ENCODE measurements around the gene POU2F3.
"Not testable (repeated sequence)": the region's sequence is repeated elsewhere in the genome, so short reads cannot be mapped to it uniquely, and the experiment has no call there.

POU2F3 gene

DNA sequence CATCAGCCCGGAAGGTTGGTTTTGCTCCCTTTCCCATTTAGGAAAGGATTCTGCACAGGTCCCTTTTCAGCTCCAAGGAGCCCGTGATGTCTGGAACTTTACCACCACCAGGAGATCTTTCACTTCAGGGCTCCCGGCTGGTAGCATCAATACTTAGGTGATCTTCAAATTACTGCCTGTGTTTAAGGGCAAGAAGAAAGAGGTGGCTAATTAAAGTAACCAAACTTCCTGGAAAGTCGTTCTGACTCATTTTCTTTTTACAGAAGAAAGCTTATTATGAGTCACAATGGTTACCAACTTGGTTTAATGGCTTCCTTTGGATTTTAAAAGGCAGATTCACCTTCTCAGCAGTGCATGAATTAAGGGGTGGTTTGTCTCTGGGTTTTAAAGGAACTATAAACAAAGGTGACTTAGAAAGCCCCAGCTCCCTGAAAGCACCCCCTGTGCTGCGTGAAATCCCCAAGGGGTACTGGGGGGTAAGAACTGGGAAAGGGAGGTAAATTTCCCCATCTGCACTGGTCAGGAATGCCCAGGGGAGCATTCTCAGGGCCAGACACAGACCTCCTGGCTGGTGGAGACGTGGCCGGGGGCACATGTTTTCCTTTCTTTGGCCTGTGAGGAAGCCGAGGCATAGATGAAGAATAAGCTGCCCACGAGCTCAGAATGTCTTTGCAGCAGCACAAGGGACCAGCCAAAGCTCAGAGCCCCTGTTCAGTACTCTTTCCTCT, 8.8 kb downstream of the POU2F3 start:
- DNase-seq, result no peak

DNA sequence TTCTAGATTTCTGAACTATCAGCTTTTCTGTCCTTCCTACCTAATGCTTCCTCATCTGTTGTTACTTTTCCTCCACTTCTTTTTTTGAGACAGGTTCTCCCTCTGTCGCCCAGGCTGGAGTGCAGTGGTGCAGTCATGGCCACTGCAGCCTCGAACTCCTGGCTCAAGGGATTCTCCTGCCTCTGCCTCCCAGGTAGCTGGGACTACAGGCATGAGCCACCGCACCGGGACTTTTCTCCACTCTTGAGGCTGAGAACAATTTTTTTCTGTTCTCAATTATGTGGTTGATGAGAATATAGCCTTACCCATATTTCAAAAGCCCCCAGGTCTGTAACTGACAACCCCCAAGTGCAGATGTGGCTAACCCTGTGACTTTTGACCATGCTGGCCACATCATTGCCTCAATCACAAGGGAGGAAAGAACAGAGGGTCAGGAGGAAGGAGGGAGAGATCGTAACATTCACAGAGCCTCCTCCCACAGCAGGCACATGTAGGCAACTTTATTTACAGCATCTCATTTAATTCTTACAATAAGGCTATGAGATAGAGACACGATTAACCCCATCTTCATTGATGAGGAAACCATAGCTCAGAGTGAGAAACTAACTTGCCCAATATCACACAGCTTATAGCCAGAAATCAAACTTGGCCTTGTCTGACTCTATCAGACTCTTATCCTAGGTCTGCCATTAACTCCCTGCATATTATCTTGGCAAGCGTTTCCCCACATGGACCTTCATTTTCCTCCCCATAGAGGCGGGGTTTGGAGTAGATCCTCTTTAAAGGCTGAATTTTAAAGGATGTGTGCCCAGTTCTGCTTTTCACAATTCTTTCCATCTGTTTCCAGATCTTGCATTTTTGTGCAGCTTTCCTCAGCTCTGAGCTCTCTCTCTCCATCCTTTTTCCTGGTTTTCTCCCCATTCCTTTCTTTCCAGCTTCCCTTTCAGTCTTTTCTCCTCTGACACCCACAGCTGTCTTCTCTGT, 9.6 kb downstream of the POU2F3 start:
- DNase-seq, result no peak

DNA sequence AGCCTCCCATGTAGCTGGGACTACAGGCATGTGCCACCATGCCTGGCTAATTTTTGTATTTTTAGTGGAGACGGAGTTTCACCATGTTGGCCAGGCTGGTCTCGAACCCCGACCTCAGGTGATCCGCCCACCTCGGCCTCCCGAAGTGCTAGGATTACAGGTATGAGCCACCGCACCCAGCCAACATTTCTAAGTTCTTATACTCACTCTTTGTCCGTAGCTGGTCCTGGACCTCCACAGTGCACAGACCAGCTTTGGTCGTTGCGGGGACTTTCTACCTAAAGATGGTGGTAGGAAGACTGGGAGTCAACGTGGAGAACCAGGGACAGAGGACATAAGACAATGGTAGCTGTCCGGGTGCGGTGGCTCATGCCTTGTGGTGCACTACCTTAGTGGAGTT, 13.4 kb downstream of the POU2F3 start:
- DNase-seq, result not testable (repeated sequence)

DNA sequence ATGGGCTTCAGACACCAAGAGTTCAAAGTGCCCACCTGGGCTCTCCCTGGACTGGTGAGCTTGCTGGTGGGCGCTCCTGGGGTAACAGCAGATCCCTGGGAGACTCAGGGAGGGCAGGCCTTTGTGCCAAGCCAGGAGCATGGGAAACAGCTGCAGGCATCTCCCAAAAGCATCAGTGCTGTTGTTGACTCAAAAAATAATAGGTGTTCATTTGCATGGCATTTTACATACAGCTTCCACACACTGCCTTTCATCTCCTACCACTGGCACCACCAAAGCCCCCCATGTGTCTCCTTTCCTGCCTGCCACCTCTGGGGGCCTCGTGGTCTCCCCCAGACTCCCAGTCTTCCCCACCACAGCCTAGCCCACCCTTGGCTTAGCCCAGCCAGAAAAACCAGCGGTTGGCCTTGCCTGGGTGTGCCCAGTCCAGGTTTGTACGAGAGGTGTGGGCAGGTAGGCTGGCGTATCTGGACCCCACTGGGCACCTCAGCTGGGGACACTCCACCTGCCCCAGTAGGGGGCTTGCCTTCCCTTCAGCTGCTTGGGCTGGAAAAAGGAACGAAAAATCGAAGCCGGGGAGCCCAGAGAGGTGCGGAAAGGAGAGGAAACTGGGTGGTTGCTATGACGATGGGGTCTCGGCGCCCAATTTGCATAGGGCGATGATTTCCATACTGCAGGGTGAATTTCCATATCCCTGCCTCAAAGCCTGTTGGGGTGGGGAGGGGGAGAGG, 15.0 kb downstream of the POU2F3 start:
- no peak for DNase-seq

DNA sequence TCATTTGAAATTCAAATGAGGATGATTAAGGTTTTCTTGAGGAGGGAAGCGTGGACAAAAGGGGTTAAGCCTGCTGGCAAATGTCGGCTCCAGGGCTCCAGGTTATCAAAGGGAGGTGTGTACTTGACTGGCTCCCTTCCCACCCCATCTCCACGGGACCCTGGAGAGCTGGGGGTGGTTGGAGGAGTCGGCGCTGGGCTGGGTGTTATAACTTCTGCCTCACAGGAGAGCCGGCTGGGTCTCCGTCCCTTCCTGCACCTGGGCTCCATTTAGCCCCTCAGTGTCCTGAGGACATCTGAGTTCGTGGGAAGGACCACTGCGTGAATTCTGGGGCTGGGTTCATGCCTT, 15.6 kb downstream of the POU2F3 start:
- DNase-seq, result no peak

GRCh38 chr11:120256178-120256577, 16.2 kb downstream of the POU2F3 start:
- no peak for DNase-seq

DNA sequence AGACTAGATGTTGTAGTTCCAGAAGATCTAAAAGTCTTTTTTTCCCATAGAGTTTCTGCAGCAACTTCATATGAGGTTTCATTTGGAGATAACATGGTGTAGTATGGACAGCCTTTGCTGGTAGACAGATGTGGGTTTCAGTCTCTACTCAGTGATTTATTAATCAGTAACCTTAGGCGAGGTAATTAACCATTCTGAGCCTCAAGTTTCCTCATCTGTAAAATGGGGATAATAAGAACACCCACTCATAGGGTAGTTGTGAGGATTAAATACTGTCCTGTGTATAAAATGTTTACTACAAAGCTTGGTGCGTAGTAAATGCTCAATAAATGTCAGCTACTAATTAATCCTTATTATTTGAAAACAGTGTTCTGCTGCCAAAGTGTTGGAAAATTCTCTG, 16.8 kb downstream of the POU2F3 start:
- DNase-seq, result no peak

GRCh38 chr11:120257346-120257745, 17.4 kb downstream of the POU2F3 start:
- no peak for DNase-seq

DNA sequence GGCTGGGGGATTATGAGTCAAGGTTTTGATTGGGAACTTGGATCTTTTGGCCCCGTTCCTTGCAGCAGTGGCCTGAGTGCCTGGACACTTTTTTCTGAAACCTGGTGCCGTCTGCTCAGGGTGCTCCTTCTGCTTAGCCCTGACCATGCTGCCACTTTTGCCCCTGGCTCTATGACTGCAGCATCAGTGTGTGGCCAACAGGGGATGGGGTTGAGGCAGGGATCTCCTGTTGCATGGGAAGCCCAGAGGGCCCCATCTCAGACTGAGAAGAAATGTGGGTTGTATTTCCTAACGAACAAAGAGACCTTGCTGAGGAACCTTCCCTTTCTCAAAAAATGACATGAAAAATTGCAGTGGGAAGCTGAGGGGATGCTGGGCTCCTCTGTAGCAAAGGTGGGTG, 18.7 kb downstream of the POU2F3 start:
- DNase-seq, result no peak

- no peak for DNase-seq
Observed at GRCh38 chr11:120259241-120259640, 19.3 kb downstream of the POU2F3 start.

DNA sequence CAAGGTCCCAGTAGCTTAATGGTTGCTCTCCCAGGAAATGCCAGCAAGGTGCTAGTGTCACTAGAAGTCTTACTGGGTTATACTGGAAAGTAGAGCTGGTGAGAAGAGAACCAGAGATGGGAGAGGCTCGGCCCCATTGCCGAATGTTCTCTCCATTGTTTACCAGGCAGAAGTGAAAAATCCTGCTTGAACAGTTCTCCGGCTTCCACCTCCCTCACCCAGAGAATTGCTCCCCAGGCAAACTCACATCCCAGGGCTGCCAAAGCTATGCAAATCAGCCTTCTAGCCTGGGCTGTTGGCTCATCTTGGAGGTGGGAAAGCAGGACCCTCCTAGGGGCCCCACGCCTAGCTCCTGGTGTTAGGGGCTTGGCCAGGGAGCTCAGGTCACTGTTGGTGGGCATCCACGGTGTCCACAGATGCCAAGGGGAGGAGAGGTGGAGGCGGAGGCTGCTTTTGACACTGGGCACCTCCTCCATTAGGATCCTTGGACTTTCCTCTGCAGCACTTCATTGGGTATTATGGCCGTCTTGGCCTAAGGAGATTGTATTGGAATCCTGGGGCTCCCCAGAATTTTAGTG, 20.1 kb downstream of the POU2F3 start:
- DNase-seq, result no peak

DNA sequence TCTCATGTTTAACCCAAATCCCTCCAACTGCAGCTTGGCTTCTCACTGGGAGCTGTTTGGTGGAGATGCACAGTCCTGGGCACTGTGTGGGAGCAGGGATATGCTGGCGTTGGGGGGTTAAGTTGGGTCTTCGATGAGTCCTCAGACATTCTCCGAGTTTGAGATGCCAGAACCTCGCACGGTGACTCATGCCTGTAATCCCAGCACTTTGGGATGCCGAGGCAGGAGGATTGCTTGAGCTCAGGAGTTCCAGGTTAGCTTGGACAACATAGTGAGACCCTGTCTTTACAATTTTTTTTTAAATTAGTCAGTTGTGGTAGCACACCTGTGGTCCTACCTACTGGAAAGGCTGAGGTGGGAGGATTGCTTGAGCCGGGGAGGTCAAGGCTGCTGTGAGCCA, 20.7 kb downstream of the POU2F3 start:
- DNase-seq, result no peak

DNA sequence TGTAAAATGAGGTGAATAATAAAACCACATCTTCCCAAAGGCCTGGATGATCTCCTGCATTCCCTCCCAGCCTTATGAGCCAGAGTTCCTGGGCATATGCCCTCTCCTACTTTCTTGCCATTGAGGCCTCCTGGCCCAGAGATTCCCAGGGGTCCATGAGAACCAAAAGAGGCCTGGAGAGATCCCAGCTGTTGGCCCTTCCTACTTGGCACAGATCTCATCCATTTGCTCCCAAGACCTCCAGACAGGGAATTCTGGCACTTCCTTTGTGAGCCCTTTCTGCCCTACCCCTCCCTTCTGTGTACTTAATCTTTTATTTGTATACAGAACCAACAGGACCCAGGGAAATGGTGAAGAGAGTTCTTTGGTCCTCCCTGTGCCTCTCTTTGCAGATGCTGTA, 21.4 kb downstream of the POU2F3 start:
- no peak for DNase-seq

DNA sequence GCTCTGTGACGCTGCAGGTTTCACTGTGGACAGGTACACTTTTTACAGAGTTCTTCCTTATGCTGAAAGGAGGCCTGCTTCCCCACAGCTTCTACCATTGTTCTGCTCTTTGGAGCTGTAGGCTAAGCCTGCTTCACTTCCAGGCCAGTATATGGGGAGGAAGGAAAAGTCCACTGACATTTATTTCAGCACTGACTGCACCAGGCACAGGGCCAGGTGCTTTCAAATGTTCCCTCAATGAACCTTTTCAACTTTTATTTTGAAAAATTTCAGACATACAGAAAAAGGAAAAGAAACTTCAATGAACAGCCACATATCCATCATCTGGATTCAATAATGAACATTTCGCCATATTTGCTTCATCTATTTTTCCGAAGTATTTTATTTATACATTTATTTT, 22.0 kb downstream of the POU2F3 start:
- no peak for DNase-seq

- DNase-seq, result no peak
Observed at GRCh38 chr11:120267319-120267718, 27.4 kb downstream of the POU2F3 start.

- DNase-seq, result no peak
Observed at GRCh38 chr11:120268686-120269085, 28.7 kb downstream of the POU2F3 start.

DNA sequence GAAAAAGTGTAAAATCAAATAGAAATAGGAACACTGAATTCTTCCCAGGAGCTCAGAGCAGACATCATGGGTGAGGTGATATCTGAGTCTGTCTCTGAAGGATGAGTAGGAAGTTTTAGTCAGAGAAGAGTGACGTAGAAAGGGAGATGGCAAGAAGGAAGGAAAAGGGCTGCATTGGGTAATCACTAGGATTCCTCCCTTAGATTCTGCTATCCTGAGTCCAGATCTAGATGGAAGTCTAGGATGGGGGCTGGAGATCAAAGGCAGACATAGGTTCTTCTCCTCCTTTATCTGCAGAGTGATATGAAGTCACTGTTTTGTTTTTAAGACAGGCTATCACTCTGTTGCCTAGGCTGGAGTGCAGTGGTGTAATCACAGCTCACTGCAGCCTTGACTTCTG, 30.4 kb downstream of the POU2F3 start:
- DNase-seq, result no peak

- DNase-seq, result no peak
Observed at GRCh38 chr11:120271672-120272071, 31.7 kb downstream of the POU2F3 start.

DNA sequence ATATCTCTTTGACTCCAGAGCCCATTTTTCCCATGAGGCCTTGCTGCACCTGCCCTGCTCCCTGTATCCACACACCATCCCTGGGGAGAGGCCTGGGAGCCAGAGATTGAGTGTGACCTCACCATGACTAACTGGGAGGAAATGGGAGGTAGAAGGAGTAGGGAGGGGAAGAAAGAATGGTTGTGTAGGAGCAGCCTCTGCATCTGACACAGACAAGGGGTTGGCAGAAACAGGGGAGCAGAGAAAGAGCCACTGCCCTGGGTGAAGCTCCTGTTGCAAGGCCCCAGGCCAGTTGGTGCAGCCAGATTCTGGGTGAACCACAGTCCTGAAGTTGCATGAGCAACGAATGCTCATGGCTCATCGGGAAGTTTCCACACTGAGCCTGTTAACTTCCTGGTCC, 32.4 kb downstream of the POU2F3 start:
- DNase-seq, result no peak

DNA sequence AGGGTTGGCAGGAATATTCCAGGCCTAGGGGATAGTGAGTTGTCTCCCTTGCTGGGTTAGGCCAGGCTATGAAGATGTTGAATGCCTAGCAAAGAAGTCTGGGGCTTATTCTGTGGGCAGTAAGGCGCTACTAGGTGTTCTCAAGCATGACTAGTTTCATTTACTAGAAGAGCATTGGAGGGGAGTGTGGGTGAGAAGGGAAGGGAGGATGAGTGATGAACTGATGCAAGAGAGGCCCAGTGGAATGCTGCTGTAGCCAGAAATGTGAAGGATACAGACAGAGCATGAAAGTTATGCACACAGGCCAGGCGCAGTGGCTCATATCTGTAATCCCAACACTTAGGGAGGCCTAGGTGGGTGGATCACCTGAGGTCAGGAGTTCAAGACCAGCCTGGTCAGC, 33.5 kb downstream of the POU2F3 start:
- DNase-seq, result no peak

GRCh38 chr11:120273956-120274355, 34.0 kb downstream of the POU2F3 start:
- DNase-seq, result not testable (repeated sequence)

- no peak for DNase-seq
Observed at GRCh38 chr11:120279502-120279901, 39.6 kb downstream of the POU2F3 start.
